Measurements from ENCODE around the gene MAPRE3.

The MAPRE3 gene

DNA sequence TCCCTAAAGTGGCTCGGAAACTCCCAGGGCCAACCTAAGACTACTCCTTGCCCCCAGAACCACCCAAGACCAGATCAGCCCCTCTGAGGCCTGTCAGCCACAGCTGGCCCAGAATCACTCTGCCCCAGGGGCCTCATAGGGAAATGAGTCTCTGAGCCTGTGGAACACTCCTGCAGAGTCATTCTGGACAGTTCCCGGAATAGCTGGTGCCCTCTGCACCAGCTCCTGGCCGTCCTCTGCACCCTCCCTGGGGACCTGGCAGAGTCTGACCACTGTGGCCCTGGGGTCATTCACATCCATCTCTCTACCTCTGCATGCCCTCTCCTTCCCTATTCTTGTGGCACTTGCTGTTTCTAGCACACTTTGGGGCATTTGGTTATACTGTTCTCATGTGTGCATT is 47.7 kb downstream of the MAPRE3 start:
- H3K4me3 ChIP-seq (ENCODE audit: control insufficient read depth, low read depth, low read length): no peak overlapping the region
- TF ChIP-seq, protein P1, sequence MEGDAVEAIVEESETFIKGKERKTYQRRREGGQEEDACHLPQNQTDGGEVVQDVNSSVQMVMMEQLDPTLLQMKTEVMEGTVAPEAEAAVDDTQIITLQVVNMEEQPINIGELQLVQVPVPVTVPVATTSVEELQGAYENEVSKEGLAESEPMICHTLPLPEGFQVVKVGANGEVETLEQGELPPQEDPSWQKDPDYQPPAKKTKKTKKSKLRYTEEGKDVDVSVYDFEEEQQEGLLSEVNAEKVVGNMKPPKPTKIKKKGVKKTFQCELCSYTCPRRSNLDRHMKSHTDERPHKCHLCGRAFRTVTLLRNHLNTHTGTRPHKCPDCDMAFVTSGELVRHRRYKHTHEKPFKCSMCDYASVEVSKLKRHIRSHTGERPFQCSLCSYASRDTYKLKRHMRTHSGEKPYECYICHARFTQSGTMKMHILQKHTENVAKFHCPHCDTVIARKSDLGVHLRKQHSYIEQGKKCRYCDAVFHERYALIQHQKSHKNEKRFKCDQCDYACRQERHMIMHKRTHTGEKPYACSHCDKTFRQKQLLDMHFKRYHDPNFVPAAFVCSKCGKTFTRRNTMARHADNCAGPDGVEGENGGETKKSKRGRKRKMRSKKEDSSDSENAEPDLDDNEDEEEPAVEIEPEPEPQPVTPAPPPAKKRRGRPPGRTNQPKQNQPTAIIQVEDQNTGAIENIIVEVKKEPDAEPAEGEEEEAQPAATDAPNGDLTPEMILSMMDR (IDR thresholded peaks at IDR 0.05; ENCODE audit: control insufficient read depth, insufficient read depth, low read depth, low read length, missing control alignments): no peak
- DNase-seq (ENCODE audit: low read depth): no peak

DNA sequence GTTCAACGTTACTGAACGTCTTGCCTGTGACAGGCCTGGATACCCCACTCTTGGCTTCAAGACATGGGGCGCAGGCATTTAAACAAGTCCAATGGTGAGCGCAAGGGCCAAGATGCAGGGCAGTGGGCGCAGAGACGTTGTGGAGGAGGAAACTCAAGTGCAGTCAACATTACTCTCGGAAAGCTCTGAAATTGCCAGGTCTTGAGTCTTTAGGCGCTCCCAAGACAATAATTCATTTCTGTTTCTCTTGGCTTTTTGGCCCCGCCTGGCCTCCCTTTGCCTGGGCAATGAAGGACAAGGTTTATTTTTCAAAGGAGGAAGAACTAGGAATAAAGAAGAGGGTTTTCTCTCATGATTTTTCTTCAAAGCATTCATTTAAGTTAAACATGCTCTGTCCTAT is 49.0 kb downstream of the MAPRE3 start:
- TF ChIP-seq, protein P1 (IDR thresholded peaks at IDR 0.05; ENCODE audit: control insufficient read depth, insufficient read depth, low read depth, low read length, missing control alignments): no peak
- H3K4me3 ChIP-seq (ENCODE audit: control insufficient read depth, low read depth, low read length): no peak overlapping the region
- no peak for DNase-seq (ENCODE audit: low read depth)

DNA sequence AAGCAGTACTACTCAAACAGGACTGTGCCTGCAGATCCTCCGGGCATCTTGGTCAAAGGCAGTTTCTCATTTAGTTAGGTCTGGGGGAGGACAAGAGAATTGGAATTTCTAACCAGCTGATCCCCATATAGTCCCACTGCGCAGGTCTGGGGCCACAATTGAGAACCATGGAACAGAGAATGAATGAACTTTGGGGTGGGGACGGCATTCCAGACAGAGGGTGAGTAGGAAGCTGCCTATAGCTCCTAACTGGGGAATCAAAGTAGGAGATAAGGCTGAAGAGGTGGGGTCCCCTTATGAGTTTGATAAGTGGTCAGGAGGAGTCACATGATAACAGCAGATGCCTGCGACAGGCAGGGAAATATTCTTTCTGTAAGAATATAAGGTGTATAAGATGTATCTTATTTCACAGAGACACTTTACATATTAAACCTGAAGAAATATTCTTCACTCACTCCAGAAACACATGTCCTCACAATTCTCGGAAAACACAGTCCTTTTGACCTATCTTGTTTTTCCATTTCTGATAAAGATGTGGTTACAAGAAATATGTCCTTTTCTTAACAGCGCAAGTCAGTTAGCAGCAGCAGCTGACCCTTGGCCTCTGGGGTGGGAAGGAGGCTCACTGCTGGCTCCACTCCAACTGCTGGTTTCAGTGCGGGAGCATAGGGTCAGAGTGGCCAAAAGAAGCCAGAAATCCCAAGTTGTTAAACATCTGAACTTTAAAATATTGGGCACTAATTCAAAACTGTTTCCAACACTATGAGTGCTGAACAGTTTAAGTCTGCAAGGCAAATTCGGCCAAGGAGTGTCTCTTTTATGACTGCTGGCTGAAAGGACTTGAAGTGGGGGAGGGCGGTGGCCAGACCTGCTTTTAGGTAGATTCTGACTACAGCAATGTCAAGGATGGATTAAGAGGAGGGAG is 49.8 kb downstream of the MAPRE3 start:
- DNase-seq (ENCODE audit: low read depth): no peak
- TF ChIP-seq, protein P1 (IDR thresholded peaks at IDR 0.05; ENCODE audit: control insufficient read depth, insufficient read depth, low read depth, low read length, missing control alignments): no peak
- H3K4me3 ChIP-seq (ENCODE audit: control insufficient read depth, low read depth, low read length): no peak overlapping the region

DNA sequence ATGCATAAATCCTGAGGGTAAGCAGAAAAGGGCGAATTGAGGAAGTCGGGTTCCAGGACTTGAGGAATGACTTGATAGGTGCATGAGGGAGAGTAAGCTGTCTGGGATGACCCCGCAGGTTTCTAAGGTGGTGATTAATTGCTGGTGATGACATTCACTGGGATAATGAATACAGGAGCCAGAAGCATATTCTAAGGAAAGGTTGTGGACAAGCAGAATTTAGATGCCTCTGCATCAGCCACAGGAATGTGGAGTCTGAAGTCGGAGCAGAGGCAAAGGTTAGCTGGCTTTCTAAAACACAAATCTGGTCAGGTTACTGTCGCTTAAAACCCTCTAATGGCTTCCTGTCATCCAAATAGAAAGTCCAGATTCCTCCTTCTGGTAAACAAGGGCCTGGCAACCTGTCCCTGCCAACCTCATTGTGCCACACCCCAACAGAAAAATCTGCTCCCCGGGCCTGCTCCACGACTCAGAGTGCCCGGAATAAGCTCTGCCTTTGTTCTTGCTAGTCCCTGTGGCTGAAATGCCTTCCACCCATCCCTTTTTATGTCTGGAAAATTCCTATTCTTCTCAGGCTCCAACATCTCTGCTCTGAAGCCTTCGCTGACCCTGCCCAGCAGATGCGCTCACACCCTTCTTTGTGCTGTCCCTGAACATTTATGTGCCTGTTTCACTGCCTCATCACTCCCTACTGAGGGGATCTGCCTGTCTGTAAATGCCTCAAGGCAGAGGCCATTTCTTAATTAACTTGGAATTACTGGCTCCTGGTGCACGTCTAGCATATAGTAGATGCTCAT is 51.0 kb downstream of the MAPRE3 start:
- TF ChIP-seq, protein P1 (IDR thresholded peaks at IDR 0.05; ENCODE audit: control insufficient read depth, insufficient read depth, low read depth, low read length, missing control alignments): no peak
- H3K4me3 ChIP-seq (ENCODE audit: control insufficient read depth, low read depth, low read length): no peak overlapping the region
- DNase-seq (ENCODE audit: low read depth): no peak

DNA sequence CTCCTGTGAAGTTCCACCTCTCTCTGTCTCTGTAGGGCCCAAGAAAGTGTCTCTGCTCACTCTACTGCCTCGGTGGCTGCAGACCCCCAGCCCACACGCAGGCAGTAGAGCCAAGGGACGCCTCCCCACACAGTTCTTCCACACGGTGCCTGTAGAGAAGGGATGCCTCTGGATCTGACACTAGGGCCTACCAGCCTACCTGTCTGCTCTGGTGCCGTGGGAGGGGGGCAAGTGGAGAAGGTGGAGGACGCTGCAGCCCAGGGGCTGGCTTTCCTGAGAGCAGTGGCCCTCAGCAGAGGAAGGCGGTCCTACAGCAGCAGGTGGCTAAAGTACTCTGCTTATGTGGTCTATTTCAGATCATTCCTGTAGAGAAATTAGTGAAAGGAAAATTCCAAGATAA is 53.3 kb downstream of the MAPRE3 start:
- DNase-seq (ENCODE audit: low read depth): no peak
- TF ChIP-seq, protein P1 (IDR thresholded peaks at IDR 0.05; ENCODE audit: control insufficient read depth, insufficient read depth, low read depth, low read length, missing control alignments): no peak
- no peak overlapping the region for H3K4me3 ChIP-seq (ENCODE audit: control insufficient read depth, low read depth, low read length)

DNA sequence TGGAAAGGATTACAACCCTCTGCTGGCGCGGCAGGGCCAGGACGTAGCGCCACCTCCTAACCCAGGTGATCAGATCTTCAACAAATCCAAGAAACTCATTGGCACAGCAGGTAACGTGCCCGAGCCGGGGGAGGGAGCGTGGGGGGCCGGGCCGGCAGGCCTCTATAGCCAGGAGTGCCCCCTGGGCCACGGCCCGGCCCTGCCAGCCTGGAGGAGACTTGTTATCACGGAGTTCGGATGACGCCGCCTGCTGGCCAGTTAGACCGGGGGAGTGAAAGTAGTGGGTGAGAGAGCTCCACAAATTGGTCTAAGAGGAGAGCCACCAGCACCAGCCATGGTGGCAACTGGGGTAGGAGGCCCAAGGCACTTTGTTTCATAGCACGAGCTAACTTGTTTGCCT is 53.8 kb downstream of the MAPRE3 start:
- no peak overlapping the region for H3K4me3 ChIP-seq (ENCODE audit: control insufficient read depth, low read depth, low read length)
- no peak for DNase-seq (ENCODE audit: low read depth)
- TF ChIP-seq, protein P1 (IDR thresholded peaks at IDR 0.05; ENCODE audit: control insufficient read depth, insufficient read depth, low read depth, low read length, missing control alignments): no peak
